Measurements from ENCODE around the gene GJB4.
"Not testable (repeated sequence)": the region's sequence is repeated elsewhere in the genome, so short reads cannot be mapped to it uniquely, and the experiment has no call there.

Gene GJB4

DNA sequence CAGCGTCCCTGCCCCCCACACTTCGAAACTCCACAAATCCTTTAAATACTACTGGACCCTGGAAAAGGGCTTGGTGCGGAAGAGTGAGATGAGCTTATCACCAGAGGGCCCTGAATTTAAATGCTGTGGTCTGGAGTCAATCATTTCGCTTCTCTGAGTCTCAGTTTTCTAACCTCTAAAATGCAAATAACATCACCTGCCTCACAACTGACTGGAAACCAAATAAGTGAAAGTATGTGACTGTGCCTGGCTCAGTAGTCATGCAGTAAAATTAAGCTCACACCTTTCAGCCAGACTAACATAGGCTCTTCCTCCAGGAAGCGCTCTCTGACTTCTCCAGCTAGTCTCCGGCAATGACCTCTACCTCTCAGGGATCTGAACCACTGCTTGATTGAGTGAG is 37.5 kb downstream of the GJB4 start:
- no peak for DNase-seq (ENCODE audit: low read depth in 3 of 3)

DNA sequence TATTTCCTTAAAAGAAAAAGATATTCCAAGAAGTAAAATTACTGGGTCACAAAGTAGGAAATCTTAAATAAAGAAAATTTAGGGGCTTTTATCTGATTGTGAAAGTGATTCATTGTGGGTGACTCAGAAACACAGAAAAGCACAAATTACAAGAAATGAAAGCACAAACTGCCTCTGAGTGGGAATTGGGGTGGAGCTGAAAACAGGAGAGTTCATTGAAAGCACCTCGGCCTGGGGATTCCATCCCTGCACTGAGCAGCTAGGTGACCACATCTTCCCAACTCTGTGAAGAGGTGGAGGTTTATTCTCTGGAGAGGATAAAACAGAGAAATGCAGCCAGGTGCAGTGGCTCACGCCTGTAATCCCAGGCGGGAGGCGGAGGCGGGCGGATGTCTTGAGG is 40.7 kb downstream of the GJB4 start:
- no peak for DNase-seq (ENCODE audit: low read depth in 3 of 3)

DNA sequence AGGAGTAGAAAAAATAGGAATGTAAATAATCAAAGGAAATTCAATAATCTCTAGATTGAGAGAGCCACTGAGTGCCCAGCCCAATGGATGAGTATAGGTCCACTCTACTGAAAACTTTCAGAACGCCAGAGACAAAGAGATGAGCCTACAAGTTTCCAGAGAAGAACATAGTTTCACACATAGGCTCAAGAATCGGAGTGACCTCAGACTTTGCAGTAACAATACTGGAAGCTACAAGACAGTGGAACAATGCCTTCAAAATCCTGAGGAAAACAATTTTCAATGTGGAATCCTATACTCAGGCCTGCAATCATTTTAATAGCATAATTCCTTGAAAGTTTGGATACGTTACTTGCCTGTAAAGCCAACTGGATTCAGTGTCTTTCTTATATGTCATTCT is 44.2 kb downstream of the GJB4 start:
- DNase-seq (ENCODE audit: low read depth in 3 of 3) = no peak

DNA sequence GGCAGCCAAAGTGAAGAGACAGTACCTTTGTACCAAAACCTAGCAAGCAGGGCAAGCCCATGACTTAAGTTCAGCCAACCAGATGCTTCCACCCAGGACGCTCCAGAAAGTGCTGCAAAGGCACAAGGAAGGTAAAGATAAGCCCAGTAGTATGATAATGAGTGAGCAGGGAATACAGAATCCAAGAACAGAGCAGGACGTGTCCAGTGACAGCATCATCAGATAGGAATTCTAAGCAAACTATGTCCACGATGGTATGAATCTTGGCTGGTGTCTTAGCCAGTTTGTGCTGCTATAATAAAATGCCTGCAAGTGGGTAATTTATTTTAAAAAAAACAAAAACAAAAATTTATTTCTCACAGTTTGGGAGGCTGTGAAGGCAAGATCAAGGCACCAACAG is 46.9 kb downstream of the GJB4 start:
- no peak for DNase-seq (ENCODE audit: low read depth in 3 of 3)

DNA sequence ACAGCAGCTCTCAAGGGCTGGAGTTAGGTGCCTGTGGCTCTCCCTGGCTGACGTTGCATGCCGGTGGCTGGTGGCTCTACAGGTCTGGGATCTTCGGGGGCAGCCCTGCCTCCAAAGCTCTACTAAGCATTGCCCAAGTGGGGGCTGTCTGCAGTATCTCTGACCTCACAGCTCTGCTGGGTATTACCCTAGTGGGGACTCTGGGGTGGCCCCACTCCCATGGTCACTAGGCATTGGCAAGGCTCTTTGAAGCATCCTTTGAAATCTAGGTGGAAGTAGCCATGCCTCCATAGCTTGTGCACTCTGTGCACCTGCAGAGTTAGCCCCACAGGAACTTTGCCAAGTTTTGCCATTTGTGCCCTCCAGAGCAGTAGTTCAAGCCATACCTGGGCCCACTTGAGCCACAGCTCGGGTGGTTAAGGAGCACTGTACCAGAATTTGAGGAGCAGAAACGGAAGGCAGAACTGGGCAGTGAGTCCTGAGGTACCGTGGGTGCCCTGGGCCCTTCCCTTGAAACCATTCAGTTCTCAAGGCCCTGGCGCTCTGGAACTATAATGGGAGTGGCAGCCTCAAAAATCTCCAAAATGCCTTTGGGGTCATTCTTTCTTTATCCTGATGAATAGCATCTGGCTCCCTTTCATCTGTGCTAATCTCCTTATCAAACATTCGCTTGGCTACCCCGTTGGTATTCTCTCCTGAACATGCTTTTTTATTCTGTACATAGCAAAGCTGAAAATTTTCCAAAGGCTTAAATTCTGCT is 48.7 kb downstream of the GJB4 start:
- DNase-seq (ENCODE audit: low read depth in 3 of 3) = no peak

DNA sequence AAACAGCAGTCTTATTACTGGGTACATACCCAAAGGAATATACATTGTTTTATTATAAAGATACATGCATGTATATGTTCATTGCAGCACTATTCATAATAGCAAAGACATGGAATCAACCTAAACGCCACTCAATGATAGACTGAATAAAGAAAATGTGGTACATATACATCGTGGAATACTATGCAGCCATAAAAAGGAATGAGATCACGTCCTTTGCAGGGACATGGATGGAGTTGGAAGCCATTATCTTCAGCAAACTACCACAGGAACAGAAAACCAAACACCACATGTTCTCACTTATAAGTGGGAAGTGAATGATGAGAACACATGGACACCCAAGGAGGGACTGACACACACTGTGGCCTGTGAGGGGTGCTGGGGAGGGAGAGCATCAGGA is 51.2 kb downstream of the GJB4 start:
- DNase-seq (ENCODE audit: low read depth in 3 of 3) = not testable (repeated sequence)

All from stimulated activated CD4-positive, alpha-beta T cell treated with anti-CD3 and anti-CD28 coated beads, TNF-alpha, amount 100 ng/mL, for 24 hours (primary cell).